Right cardiac atrium (tissue), 5 donors: ENCODE measurements around the gene APOA1. TPM values are rescaled to one million over a fixed set of nuclear protein-coding genes. Genes with fewer than 3 reads are reported as not detected.
A peak's percentile ranks its signal among the peaks of the same experiment; 100 is the strongest.

Experiments used
- ATAC-seq, 2 donors: fragments of 200-7000 bp; cut with Tn5 transposase; one replicate each; pipeline versions ENCODE4 v1.8.0 to v1.9.1; 2020; ENCODE audit warnings: moderate library complexity in 2 of 2, mild to moderate bottlenecking in 1 of 2
- DNase-seq, 3 donors: peaks; one replicate each; pipeline ENCODE4 v3.0.0-alpha.2; 2020
- H3K27ac ChIP-seq: one replicate; pipeline ENCODE4 v1.5.1; 2013; ENCODE audit warnings: mild to moderate bottlenecking, low read length, control low read depth, moderate library complexity
- H3K27me3 ChIP-seq: one replicate; pipeline ENCODE4 v1.6.1; 2013; ENCODE audit not compliant: control insufficient read depth, insufficient read depth
- H3K4me1 ChIP-seq: one replicate; pipeline ENCODE4 v1.6.1; 2013; ENCODE audit warnings: low read length; ENCODE audit not compliant: control insufficient read depth, insufficient read depth
- H3K4me3 ChIP-seq: one replicate; pipeline ENCODE4 v1.5.1; 2013; ENCODE audit warnings: low read length, control low read depth
- H3K9me3 ChIP-seq: one replicate; pipeline ENCODE4 v1.6.1; 2013; ENCODE audit warnings: low read length; ENCODE audit not compliant: control insufficient read depth
- WGBS: extraction: QIAGEN DNeasy Blood & Tissue Kit; methylation state at CpG from one replicate; pipeline ENCODE4 v1.1.7; 2013; 5-methylcytosine and 5-hydroxymethylcytosine counted together
- intact Hi-C, 4 donors: fragments of 100-400 bp; cut with DNase I; formaldehyde crosslinking; loops; one replicate each; pipeline versions ENCODE4 v1.11.0 to v1.14.0; 2022 to 2023
- polyA plus RNA-seq: library from polyadenylated mRNA; stranded (reverse); fragments of 200-250 nt; gene quantifications from one replicate; pipeline ENCODE4 v1.2.3, GENCODE V29; 2013
- total RNA-seq, 4 donors: library from RNA; stranded (reverse); fragmentation: NEBNext Ultra II Directional; extraction: Animal tissue kit (Norgen Biotek cat#: 25700); gene quantifications; one replicate each; pipeline ENCODE4 v1.2.1, GENCODE V29; 2021
- donor health status: healthy with polysubstance abuse.
- donor health status: DM: no; HTN: yes; CAD: no.
- donor health status: DM: no; HTN: no; CAD: no.
- donor health status: DM: no; HTN: yes; CAD: no; lungs with severe emphysema.
- donor health status: DM: yes; HTN: yes; CAD: no.

Gene APOA1
- total and polyA plus RNA-seq, 5 donors: 5.2 to 43.0 (median 6.2) TPM

DNA sequence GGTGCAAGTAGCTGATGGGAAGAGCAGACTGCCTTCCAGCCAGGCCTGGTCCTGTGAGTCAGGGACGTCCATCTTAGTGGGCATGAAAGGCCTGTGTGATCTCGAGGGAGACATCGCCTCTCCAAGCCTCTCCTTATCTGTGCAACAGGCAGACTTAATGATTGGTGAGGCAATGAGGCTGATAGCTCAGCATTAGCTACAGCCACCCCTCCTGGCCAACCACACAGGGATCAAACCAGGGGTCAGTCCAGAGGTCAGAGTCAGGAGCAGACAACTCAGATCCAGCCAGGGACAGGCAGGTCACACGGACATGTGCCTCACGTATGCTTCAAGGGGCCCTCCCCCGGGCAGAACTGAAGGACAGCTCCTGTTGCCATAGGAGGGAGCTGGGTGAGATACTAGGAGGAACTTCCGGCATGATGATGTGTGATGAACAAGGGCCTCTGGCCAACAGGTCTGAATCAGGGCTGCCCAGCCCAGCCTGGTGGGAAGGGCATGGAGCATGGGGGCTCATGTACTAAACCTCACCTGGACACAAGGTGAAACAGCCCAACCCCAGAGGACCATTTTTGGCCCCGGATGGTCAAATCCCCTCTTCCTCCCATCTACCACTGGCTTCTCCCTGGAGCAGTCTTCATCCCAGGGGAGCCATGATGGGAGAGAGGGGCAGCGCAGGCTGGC lies 10.5 kb downstream of the APOA1 start:
- Histone ChIP-seq H3K27me3 (no peaks in the 10 kb centered on the region), H3K27ac (no peak overlapping the region), H3K4me1 (no peaks in the 10 kb centered on the region), H3K9me3 (no peaks in the 10 kb centered on the region), H3K4me3 (no peak overlapping the region)
- 69% methylated on average over 9 of the region's 9 CpGs for WGBS
- intact Hi-C loops: no loop called here
- DNase-seq: no peak
- ATAC-seq: no peak

DNA sequence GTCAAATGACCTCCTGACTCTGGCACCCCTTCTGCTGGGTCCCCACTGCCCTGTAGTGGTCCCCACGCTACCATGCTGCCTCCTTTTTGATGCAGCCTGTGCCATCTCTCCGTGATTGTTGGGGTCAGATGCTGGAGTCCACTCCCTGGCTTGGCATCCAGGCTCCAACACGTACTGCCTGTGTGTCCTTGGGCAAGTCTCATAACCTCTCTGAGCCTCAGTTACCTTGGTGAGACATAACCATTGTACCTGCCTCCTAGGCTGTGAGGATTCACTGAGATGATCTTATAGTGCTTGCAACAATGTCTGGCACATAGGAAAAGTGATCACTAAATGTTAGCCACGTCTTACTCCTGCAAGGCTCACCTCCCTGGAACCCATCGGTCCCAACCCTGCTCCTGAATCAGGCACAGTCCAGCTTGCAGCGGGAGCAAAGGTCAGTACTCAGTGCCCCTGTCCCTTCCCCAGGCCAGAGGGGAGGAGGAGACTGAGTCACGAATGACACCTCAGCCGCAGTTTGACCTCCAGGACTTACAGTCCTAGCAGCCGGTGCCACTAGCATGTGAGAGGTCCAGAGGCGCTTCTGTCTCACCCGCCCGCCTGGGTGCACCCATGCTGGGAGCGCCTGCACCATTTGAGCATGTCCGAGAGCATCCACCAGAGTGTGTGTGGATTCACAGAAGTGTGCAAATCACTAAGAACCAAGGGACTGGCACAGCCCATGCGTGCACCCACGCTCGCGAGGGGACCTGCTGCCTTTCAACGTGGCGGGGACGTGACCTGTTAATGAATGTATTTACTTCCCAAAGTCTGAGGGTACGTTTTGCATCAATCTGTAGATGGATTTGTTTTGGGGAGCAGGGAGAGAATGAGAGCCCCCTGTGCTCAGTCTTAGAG lies 11.3 kb downstream of the APOA1 start:
- Histone ChIP-seq H3K4me3 (no peak overlapping the region), H3K4me1 (no peaks in the 10 kb centered on the region), H3K27me3 (no peaks in the 10 kb centered on the region), H3K9me3 (no peaks in the 10 kb centered on the region), H3K27ac (no peak overlapping the region)
- 78% methylated on average over 22 of the region's 22 CpGs for WGBS
- intact Hi-C loops: no loop called here
- no peak for ATAC-seq
- DNase-seq: no peak

DNA sequence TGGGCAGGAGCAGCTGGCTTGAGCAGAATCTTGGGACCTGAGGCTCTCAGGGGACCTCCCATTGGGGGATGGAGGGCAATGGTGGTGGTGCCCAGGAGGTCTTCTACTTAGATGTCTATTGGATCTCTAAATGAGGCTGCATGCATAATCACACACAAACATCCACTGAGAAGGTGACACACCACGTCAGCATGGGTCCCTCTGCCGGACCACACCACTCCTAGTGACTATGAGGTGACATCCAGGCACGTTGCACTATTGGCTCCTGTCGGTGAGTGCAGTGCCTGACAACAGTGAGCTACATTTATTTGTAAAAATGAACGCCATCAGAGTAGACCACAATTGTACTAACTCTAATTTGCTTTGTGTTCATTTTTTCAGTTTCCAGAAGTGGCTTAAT lies 12.0 kb downstream of the APOA1 start:
- no peaks in the 10 kb centered on the region for H3K9me3 ChIP-seq
- DNase-seq (no peak), ATAC-seq (no peak)
- no peak overlapping the region for H3K4me3 ChIP-seq
- no peak overlapping the region for H3K27ac ChIP-seq
- H3K4me1 ChIP-seq: no peaks in the 10 kb centered on the region
- WGBS: 72% methylated on average over 5 of the region's 5 CpGs
- H3K27me3 ChIP-seq: no peaks in the 10 kb centered on the region
- intact Hi-C loops: no loop called here

DNA sequence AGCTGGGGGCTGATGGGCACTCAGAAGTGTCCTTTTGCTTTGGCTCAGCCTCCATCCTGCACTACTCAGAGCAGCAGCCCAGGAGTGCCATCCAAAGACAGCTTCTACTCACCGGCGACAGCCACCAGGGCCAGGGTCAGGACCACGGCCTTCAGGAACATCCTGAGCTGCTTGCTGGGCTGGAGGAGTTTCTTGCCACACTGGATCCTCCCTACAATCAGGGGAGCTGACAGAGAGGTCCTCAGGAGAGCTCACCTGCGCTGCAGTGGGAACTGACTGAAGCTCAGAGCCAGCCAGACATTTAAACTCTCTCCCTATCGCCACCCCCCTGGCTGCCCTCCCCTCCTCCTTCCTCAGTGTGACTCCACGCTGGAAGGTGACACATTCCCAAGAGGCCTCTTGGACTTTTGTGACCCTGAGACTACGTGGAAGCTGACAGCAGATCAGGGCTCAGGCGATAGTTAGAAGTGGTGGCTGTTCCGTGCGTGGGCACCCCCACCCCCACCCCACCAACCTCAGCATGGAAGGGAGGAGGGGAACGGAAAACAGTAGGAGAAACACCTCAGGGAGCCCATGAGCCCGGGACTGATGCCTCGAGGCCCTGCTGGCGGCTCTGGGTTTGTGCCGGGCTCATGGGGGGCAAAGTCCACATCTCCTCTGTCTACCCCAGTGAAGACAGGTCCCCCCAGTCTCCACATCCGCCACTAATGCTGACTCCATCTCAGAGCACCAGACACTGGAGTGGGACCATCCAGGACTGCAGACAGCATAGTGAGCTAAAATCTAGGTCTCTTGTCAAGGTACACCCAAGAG lies 14.2 kb downstream of the APOA1 start, which contains the start of gene APOA4:
TSS of gene APOA4 (minus strand) at position 274 of the 813 bp plus-strand sequence. CDS start at position 161, 113 bp downstream.
- Histone ChIP-seq H3K27me3 (no peaks in the 10 kb centered on the region), H3K4me1 (no peaks in the 10 kb centered on the region), H3K9me3 (no peaks in the 10 kb centered on the region), H3K27ac (no peak within 1 kb of the TSS), H3K4me3 (no peak within 1 kb of the TSS)
- intact Hi-C loops: no loop called here
- WGBS: 68% methylated on average over 16 of the region's 16 CpGs
- ATAC-seq (no peak), DNase-seq (no peak)

DNA sequence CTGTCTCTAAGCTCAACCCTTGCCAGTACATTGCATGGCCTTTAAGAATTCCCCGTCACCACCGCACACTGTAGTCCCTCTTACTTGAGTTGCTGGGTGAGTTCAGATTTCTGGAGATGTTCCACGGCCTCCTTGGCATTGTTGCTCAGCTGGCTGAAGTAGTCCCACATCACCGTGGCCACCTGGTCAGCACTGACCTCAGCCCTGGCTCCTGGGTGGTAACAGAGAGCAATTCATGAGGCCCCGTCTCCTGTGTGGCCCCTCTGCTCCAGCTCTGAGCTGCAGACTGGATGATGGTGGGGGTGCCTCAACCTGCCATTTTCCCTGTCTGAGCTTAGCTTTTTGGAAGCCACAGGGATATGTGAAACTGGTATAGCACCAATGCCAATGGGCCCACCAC lies 14.8 kb downstream of the APOA1 start:
- Histone ChIP-seq H3K9me3 (no peaks in the 10 kb centered on the region), H3K27ac (no peak overlapping the region), H3K4me1 (no peaks in the 10 kb centered on the region), H3K27me3 (no peaks in the 10 kb centered on the region), H3K4me3 (no peak overlapping the region)
- intact Hi-C loops: no loop called here
- WGBS: 70% methylated on average over 5 of the region's 5 CpGs
- ATAC-seq (no peak), DNase-seq (no peak)

DNA sequence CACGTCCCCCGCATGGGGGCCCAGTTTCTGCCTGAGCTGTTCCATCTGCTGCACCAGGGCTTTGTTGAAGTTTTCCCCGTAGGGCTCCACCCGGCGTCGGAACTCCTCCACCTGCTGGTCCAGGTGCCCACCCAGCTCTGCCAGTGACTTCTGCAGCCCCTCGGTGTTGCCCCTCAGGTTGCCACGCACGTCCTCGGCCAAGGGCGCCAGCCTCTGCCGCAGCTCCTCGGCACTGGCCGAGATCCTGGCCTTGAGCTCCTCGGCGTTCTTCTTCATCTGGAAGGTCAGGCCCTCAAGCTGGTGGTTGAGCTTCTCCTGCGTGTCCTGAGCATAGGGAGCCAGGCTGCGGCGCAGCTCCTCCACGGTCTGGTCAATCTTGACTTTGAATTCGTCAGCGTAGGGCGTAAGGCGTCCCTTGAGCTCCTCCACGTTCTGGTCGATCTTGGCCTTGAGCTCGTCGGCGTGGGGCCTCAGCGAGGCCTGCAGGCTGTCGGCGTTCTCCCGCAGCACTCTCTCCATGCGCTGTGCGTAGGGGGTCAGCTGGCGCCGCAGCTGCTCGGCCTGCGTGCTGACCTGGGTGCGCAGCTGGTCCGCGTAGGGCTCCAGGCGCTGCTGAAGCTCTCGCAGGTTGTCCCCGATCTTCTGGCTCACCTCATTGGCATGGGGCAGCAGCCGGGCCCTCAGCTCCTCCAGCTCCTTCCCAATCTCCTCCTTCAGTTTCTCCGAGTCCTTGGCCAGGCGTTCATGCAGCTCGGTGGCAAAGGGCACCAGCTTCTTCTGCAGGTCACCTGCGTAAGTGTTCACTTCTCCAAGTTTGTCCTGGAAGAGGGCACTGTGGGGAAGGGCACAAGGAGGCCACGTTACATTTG lies 16.1 kb downstream of the APOA1 start:
- no peak for ATAC-seq
- no peak for DNase-seq
- 93% methylated on average over 51 of the region's 51 CpGs for WGBS
- no peaks in the 10 kb centered on the region for H3K4me1 ChIP-seq
- H3K4me3 ChIP-seq: no peak overlapping the region
- intact Hi-C loops: no loop called here
- no peak overlapping the region for H3K27ac ChIP-seq
- no peaks in the 10 kb centered on the region for H3K27me3 ChIP-seq
- no peaks in the 10 kb centered on the region for H3K9me3 ChIP-seq

DNA sequence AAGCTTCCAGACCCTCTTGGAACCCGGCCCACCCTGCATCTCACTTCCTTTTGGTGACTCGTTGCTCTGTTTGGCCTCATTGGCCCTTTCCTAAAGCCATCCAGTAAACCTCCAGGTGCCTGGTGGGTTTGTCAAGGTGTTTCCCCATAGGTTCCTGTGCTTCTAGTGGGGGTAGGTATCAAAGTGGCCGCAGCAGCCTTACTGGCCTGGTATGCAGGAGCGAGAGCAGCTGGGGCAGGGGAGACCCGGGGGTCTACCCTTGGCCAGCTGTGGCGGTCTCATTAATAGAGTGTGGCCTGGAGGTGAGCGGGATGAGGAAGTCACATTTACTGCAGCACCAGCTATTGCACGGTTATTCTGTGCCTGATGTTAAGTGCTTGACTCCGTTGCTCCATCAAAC lies 18.4 kb downstream of the APOA1 start:
- ATAC-seq (no peak), DNase-seq (no peak)
- Histone ChIP-seq H3K9me3 (no peaks in the 10 kb centered on the region), H3K27ac (no peak overlapping the region), H3K27me3 (no peaks in the 10 kb centered on the region), H3K4me3 (no peak overlapping the region), H3K4me1 (no peaks in the 10 kb centered on the region)
- 88% methylated on average over 9 of the region's 9 CpGs for WGBS
- intact Hi-C loops: no loop called here

DNA sequence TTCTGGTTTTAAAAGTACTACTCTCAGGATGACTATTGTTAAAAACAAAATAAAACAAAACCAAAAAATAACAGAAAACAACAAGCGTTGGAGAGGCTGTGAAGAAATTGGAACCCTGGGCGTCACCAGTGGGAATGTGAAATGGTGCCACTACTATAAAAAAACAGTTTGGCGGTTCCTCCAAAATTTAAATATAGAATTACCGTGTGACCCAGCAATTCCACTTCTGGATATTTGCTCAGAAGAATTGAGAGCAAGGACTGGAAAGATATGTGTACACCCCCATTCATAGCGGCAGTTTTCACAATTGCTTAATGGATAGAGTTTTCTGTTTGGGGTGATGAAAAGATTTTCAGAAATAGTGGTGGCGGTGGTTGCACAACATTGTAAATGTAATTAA lies 22.9 kb downstream of the APOA1 start:
- H3K27ac ChIP-seq: no peak overlapping the region
- intact Hi-C loops: no loop called here
- no peak overlapping the region for H3K4me3 ChIP-seq
- WGBS: 73% methylated on average over 6 of the region's 6 CpGs
- no peaks in the 10 kb centered on the region for H3K9me3 ChIP-seq
- no peak for ATAC-seq
- H3K27me3 ChIP-seq: no peaks in the 10 kb centered on the region
- H3K4me1 ChIP-seq: no peaks in the 10 kb centered on the region
- no peak for DNase-seq

DNA sequence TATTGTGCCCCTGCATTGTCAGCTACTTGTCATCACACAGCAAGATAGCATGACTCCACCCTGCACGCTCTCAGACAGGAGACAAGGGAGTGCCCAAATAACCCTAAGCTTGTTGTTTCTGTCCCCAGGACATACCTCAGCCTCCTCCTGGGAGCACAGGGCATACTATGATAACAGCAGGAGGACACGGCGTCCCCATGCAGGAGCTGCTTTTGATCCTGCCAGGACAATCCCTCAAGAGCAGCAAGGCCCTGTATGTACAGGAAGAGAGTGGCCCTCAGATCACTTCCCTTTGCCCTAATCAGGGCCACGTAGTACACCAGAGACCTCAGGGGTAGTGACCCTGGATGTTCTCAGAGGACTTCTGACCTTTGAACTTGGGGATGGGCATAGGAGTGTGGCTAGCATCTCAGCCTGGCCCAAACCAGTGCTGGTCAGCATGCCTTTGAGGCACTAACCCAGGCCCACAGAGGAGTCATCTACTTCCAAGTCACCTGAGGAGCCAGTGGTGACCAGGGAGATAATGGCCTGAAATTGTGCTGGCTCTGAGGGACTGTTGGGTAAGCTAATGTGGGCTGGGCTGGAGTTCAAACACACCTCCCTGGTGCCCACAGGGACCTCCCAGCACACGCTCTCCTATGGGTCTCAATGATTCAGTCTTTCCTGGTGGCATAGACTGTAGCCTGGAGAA lies 23.5 kb downstream of the APOA1 start:
- Histone ChIP-seq H3K27me3 (no peaks in the 10 kb centered on the region), H3K27ac (no peak overlapping the region), H3K9me3 (no peaks in the 10 kb centered on the region), H3K4me1 (no peaks in the 10 kb centered on the region), H3K4me3 (no peak overlapping the region)
- no peak for DNase-seq
- WGBS: 46% methylated on average over 5 of the region's 5 CpGs
- ATAC-seq: peak; percentile 57 to 63
- intact Hi-C loops: no loop called here

DNA sequence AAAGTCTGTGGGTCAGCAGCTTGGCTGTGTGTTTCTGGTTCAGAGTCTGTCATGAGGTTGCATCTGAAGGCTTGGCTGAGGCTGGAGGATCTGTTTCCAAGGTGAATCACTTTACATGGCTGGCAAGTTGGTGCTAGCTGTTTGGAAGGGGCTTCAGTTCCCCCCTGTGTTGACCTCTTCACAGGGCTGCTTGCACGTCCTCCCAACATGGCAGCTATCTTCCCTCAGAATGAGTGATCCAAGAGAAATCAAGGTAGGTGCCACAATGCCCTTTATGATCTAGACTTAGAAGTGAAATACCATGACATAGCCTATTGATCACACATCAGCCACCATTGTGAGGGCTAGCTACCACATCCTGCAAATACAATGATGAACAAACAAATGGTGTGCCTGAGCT lies 24.3 kb downstream of the APOA1 start:
- no peak for DNase-seq
- ATAC-seq: no peak
- Histone ChIP-seq H3K4me1 (no peaks in the 10 kb centered on the region), H3K9me3 (no peaks in the 10 kb centered on the region), H3K27me3 (no peaks in the 10 kb centered on the region), H3K27ac (no peak overlapping the region), H3K4me3 (no peak overlapping the region)
- 90% methylated on average over 1 of the region's 1 CpG for WGBS
- intact Hi-C loops: no loop called here
